ENCODE data around the gene KIFBP. TPM values are rescaled to one million over a fixed set of nuclear protein-coding genes. Genes with fewer than 3 reads are reported as not detected.
"Not testable (repeated sequence)": the region's sequence is repeated elsewhere in the genome, so short reads cannot be mapped to it uniquely, and the experiment has no call there.

The KIFBP gene
- total RNA-seq, 1 donor from 2014 or later, result 27.7 TPM

DNA sequence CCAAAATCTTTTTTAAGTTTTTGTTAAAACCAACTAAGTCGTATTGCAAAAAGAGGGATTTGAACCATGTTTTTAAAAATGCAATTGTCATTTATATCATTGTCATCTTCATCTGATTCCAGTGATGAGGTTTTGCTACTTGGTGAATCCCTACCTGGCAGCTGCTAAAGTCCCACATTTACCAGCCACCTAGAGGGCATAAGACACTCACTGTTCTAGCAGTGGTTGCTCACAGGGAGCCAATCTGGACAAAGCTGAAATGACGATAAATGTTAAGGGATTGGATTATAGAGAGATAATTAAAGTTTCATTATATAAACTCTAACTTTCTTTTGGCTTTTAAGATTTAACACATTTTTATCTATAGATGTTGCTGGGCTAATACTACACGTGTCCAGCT, 18.7 kb downstream of the KIFBP start:
- Mint-ChIP-seq H3K36me3 (ENCODE audit: low read depth) (no peaks in the 10 kb centered on the region), H3K4me3 (no peak overlapping the region), H3K9me3 (no peaks in the 10 kb centered on the region), H3K27ac (ENCODE audit: unreplicated experiment) (no peak overlapping the region), H3K27me3 (ENCODE audit: low read depth) (no peaks in the 10 kb centered on the region), H3K4me1 (no peaks in the 10 kb centered on the region)
- no peak for DNase-seq (ENCODE audit: low read depth, low spot score)
- TF ChIP-seq, protein P1, sequence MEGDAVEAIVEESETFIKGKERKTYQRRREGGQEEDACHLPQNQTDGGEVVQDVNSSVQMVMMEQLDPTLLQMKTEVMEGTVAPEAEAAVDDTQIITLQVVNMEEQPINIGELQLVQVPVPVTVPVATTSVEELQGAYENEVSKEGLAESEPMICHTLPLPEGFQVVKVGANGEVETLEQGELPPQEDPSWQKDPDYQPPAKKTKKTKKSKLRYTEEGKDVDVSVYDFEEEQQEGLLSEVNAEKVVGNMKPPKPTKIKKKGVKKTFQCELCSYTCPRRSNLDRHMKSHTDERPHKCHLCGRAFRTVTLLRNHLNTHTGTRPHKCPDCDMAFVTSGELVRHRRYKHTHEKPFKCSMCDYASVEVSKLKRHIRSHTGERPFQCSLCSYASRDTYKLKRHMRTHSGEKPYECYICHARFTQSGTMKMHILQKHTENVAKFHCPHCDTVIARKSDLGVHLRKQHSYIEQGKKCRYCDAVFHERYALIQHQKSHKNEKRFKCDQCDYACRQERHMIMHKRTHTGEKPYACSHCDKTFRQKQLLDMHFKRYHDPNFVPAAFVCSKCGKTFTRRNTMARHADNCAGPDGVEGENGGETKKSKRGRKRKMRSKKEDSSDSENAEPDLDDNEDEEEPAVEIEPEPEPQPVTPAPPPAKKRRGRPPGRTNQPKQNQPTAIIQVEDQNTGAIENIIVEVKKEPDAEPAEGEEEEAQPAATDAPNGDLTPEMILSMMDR (conservative IDR thresholded peaks at IDR 0.05), result no peak

GRCh38 chr10:69009360-69009759, 20.8 kb downstream of the KIFBP start:
- H3K27me3 Mint-ChIP-seq (ENCODE audit: low read depth), result no peaks in the 10 kb centered on the region
- H3K27ac Mint-ChIP-seq (ENCODE audit: unreplicated experiment), result no peak overlapping the region
- peaks cover 11% of the 10 kb centered on the region for H3K36me3 Mint-ChIP-seq (ENCODE audit: low read depth)
- no peaks in the 10 kb centered on the region for H3K9me3 Mint-ChIP-seq
- H3K4me1 Mint-ChIP-seq, result no peaks in the 10 kb centered on the region
- H3K4me3 Mint-ChIP-seq, result no peak overlapping the region
- DNase-seq (ENCODE audit: low read depth, low spot score), result no peak
- TF ChIP-seq, protein P1 (conservative IDR thresholded peaks at IDR 0.05), result no peak

DNA sequence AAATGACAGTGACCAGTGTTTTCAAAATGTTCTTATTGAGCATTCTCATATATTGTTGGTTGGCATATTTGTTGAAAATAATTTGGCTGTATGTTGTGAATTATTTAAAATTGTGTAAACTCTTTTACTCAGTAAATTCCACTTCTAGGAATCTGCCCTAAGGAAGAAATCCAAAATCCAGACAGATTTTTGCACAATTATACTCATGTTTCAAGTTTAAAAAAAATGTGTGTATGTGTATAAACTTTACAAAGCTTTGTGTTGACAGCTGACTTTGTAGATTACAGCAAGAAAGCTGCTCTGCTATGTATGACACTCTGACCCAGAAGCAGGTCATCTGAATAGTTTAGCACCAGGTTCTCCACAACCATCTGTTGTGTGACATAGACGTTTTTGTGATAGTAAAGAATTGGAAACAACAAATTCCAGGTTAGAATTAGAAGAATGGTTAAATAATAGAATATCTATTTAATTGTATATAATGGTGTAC, 21.6 kb downstream of the KIFBP start:
- Mint-ChIP-seq H3K27ac (ENCODE audit: unreplicated experiment) (no peak overlapping the region), H3K4me3 (no peak overlapping the region), H3K9me3 (no peaks in the 10 kb centered on the region), H3K27me3 (ENCODE audit: low read depth) (no peaks in the 10 kb centered on the region), H3K36me3 (ENCODE audit: low read depth) (peaks cover 11% of the 10 kb centered on the region), H3K4me1 (no peaks in the 10 kb centered on the region)
- DNase-seq (ENCODE audit: low read depth, low spot score), result no peak
- TF ChIP-seq, protein P1 (conservative IDR thresholded peaks at IDR 0.05), result no peak

- H3K4me1 Mint-ChIP-seq; H3K27me3 Mint-ChIP-seq (ENCODE audit: low read depth); H3K9me3 Mint-ChIP-seq; DNase-seq (ENCODE audit: low read depth, low spot score); H3K27ac Mint-ChIP-seq (ENCODE audit: unreplicated experiment); H3K4me3 Mint-ChIP-seq: not testable (repeated sequence)
- peaks cover 12% of the 10 kb centered on the region for H3K36me3 Mint-ChIP-seq (ENCODE audit: low read depth)
These were observed 24.2 kb downstream of the KIFBP start for GRCh38 chr10:69012778-69013177.

- TF ChIP-seq, protein P1 (conservative IDR thresholded peaks at IDR 0.05), result no peak
- DNase-seq (ENCODE audit: low read depth, low spot score), result no peak
These were observed 25.6 kb downstream of the KIFBP start for GRCh38 chr10:69014171-69014570.

DNA sequence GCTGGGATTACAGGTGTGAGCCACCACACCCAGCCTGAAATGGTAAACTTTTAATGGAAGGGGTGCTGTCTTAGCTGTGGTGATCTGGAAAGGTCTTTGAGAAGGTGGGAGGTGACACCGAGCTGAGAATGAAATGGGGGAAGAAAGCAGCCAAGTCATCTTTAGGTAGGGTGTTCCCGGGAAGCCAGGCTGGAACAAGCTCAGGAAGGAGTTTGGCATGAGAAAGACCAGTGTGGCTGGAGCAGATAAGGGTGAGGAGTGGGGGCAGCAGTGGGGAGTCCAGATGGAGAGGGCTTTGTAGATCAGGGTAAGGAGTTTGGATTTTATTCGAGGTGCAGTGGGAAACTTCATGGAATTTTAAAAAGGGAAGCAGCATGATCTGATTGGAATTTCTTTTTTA, 30.0 kb downstream of the KIFBP start:
- Mint-ChIP-seq H3K27ac (ENCODE audit: unreplicated experiment) (no peak overlapping the region), H3K4me3 (no peak overlapping the region), H3K4me1 (no peaks in the 10 kb centered on the region), H3K27me3 (ENCODE audit: low read depth) (no peaks in the 10 kb centered on the region), H3K9me3 (no peaks in the 10 kb centered on the region), H3K36me3 (ENCODE audit: low read depth) (peaks cover 10% of the 10 kb centered on the region)
- DNase-seq (ENCODE audit: low read depth, low spot score), result no peak
- TF ChIP-seq, protein P1 (conservative IDR thresholded peaks at IDR 0.05), result no peak

More at GRCh38 chr10:69014171-69014570, 25.6 kb downstream of the KIFBP start:
- Mint-ChIP-seq H3K27me3 (ENCODE audit: low read depth) (no peaks in the 10 kb centered on the region), H3K4me1 (no peaks in the 10 kb centered on the region), H3K36me3 (ENCODE audit: low read depth) (peaks cover 17% of the 10 kb centered on the region), H3K4me3 (no peak overlapping the region), H3K27ac (ENCODE audit: unreplicated experiment) (no peak overlapping the region), H3K9me3 (no peaks in the 10 kb centered on the region)

Data from neural crest cell (in vitro differentiated cells).